Measurements from ENCODE around the gene HNRNPA0. TPM values are rescaled to one million over a fixed set of nuclear protein-coding genes. Genes with fewer than 3 reads are reported as not detected.

HNRNPA0 gene
- total and polyA plus RNA-seq, 9 of the 15 experiments (the other 6 are each of a cell fraction or from before 2014, with no cell fraction given) = 5.0 to 33.3 (median 10.7) TPM

- TF ChIP-seq NR2C1 (IDR thresholded peaks at IDR 0.05) = 0 out of 2 replicates have a peak, but pooled peaks have one; percentile 25
- no peak; the same call in 1 of the 2 replicates for TF ChIP-seq NR2C1 (tag; IDR thresholded peaks at IDR 0.05)
- no peak for TF ChIP-seq STAT6 (CRISPR knock-in tag; IDR thresholded peaks at IDR 0.05)
- no peak for TF ChIP-seq HOMEZ (CRISPR knock-in tag; IDR thresholded peaks at IDR 0.05)
- no peak; the same call in none of the 2 replicates for TF ChIP-seq LCOR (CRISPR knock-in tag; IDR thresholded peaks at IDR 0.05)
- peak; percentile 10; the same call in 1 of the 2 replicates for TF ChIP-seq CC2D1A (IDR thresholded peaks at IDR 0.05)
- peak in 1 of 2 experiments; percentile 14; a peak in 1 of 4 replicates for TF ChIP-seq TBL1XR1 (IDR thresholded peaks at IDR 0.05; ENCODE audit: low read length in 2 of 2)
- TF ChIP-seq TAF9B (IDR thresholded peaks at IDR 0.05; ENCODE audit: partially characterized antibody) = peak; percentile 96
- TF ChIP-seq ARID2 (IDR thresholded peaks at IDR 0.05) = no peak
- TF ChIP-seq, protein P1, sequence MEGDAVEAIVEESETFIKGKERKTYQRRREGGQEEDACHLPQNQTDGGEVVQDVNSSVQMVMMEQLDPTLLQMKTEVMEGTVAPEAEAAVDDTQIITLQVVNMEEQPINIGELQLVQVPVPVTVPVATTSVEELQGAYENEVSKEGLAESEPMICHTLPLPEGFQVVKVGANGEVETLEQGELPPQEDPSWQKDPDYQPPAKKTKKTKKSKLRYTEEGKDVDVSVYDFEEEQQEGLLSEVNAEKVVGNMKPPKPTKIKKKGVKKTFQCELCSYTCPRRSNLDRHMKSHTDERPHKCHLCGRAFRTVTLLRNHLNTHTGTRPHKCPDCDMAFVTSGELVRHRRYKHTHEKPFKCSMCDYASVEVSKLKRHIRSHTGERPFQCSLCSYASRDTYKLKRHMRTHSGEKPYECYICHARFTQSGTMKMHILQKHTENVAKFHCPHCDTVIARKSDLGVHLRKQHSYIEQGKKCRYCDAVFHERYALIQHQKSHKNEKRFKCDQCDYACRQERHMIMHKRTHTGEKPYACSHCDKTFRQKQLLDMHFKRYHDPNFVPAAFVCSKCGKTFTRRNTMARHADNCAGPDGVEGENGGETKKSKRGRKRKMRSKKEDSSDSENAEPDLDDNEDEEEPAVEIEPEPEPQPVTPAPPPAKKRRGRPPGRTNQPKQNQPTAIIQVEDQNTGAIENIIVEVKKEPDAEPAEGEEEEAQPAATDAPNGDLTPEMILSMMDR (IDR thresholded peaks at IDR 0.05 in 2 of 3, conservative IDR thresholded peaks at IDR 0.05 in 1 of 3; ENCODE audit: insufficient read depth in 2 of 3, low read depth in 1 of 3, low read length in 3 of 3) = peak in 2 of 3 experiments; percentile 17 to 33; a peak in 2 of 6 replicates
- TF ChIP-seq PHF8 (IDR thresholded peaks at IDR 0.05; ENCODE audit: borderline replicate concordance, low read length) = peak; percentile 84
- 0 out of 2 replicates have a peak, but pooled peaks have one; percentile 4 for TF ChIP-seq ZNF583 (CRISPR knock-in tag; IDR thresholded peaks at IDR 0.05)
- peak; percentile 15; the same call in 1 of the 2 replicates for TF ChIP-seq TAL1 (IDR thresholded peaks at IDR 0.05)
- TF ChIP-seq CTBP1 (IDR thresholded peaks at IDR 0.05; ENCODE audit: borderline replicate concordance) = peak; percentile 94
- TF ChIP-seq ZBTB43 (CRISPR knock-in tag; IDR thresholded peaks at IDR 0.05) = no peak
- TF ChIP-seq, protein P2, sequence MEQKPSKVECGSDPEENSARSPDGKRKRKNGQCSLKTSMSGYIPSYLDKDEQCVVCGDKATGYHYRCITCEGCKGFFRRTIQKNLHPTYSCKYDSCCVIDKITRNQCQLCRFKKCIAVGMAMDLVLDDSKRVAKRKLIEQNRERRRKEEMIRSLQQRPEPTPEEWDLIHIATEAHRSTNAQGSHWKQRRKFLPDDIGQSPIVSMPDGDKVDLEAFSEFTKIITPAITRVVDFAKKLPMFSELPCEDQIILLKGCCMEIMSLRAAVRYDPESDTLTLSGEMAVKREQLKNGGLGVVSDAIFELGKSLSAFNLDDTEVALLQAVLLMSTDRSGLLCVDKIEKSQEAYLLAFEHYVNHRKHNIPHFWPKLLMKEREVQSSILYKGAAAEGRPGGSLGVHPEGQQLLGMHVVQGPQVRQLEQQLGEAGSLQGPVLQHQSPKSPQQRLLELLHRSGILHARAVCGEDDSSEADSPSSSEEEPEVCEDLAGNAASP (IDR thresholded peaks at IDR 0.05) = no peak
- TF ChIP-seq ZNF140 (CRISPR knock-in tag; IDR thresholded peaks at IDR 0.05) = no peak
- no peak for TF ChIP-seq MAFK (IDR thresholded peaks at IDR 0.05; ENCODE audit: low read length)
- no peak for TF ChIP-seq RAD21 (CRISPR knock-in tag; conservative IDR thresholded peaks at IDR 0.05 in 1 of 2, IDR thresholded peaks at IDR 0.05 in 1 of 2)
Observed at GRCh38 chr5:137754188-137754960, at the start of gene HNRNPA0 (continued).

All from K562 (cell line).